Sigmoid colon (tissue), 4 donors: ENCODE data around the gene INKA1.

Experiments
- POLR2A ChIP-seq, 2 donors: fragments of 450-650 bp; IDR thresholded peaks; one replicate each; pipeline ENCODE4 v1.6.1; 2016; ENCODE audit warnings: antibody characterized with exemption in 2 of 2, mild to moderate bottlenecking in 2 of 2, moderate library complexity in 2 of 2
- POLR2AphosphoS5 ChIP-seq, 4 donors: sonication (generic); formaldehyde crosslinking; IDR thresholded peaks; one replicate each; pipeline ENCODE4 v1.6.1; 2017; ENCODE audit warnings: antibody characterized with exemption in 4 of 4

DNA sequence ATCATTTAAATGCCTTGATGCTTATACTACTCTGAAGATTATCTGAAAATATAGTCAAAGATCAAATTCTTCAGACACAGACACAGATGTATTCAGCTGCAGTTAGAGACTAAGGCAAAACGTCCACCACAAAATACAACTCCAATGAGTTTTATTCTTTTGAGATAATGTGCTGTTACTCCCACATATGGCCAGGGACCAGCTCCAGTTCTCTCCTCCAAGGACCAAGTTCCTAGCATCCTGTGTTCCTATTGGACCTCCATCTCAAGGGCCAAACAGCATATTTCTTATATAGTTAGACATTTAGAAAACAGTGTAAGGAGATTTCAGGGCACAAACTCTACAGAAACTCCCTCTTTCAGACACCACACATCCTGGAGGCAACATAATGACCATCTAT lies 43.8 kb upstream of the INKA1 start:
- TF ChIP-seq POLR2AphosphoS5 (IDR thresholded peaks at IDR 0.05): no peak
- TF ChIP-seq POLR2A (IDR thresholded peaks at IDR 0.05): no peak
